Sigmoid colon (tissue), 4 donors: ENCODE results near the gene SH3TC2.

Experiments
- CTCF ChIP-seq, 4 experiments: fragments of 450-650 bp in 3 of 4; fragments of 200-600 bp in 1 of 4; IDR thresholded peaks; one replicate each; pipeline ENCODE4 v1.5.1; 2016 to 2019; ENCODE audit warnings: antibody characterized with exemption in 4 of 4, mild to moderate bottlenecking in 3 of 4, moderate library complexity in 2 of 4
- EP300 ChIP-seq, 4 donors: sonication (generic); formaldehyde crosslinking; IDR thresholded peaks; one replicate each; pipeline ENCODE4 v1.6.1; 2017; ENCODE audit warnings: antibody characterized with exemption in 4 of 4

- TF ChIP-seq CTCF (IDR thresholded peaks at IDR 0.05) (no peak), EP300 (IDR thresholded peaks at IDR 0.05) (no peak)
These were observed 92.6 kb downstream of the SH3TC2 start for GRCh38 chr5:148970228-148970627.
